Activated CD4-positive, CD25-positive, alpha-beta regulatory T cell treated with anti-CD3 and anti-CD28 coated beads, Interleukin-2, amount 50 U/mL, for 24 hours (primary cell): ENCODE data around the gene MRGPRF.

Experiments used
- ATAC-seq, 2 donors: fragments of 150-1000 bp; cut with Tn5 transposase; one replicate each; pipeline ENCODE4 v1.10.0; 2021; ENCODE audit warnings: mild to moderate bottlenecking in 1 of 2, moderate library complexity in 1 of 2

Gene MRGPRF

DNA sequence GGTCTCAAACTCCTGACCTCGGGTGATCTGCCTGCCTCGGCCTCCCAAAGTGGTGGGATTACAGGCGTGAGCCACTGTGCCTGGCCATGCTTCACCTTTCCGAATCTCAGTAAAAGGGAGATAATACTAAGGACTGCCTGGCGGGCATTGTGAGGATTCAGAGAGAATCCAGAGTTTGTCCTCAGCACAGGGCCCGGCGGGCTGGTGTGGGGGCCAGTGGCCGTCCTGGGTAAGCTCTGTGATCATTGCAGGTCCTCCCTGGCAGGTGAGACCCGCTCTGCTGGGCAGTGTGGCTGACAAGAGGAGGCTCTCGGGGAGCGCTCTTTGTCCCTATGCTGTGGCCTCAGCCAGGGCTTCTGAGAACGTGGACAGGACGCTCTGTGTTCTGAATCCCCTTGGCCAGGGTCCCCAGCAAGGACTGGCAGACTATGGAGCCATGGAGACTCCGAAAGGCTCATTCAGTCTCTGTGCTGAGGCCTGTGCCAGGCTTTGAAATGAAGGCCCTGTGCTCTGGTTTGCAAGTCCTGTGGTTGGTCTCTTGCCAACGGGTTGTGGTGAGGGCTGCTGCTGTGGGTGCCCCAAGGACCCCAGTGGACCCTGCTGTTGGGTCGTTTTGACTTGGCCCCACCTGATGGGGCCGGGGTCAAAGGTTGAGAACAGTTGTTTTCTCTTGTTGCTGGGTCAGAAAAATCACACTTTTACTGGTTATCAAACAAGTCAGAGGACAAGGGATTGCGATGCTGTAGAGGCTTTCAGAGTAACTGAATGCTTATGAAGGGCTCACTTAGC is 37.7 kb upstream of the MRGPRF start:
- ATAC-seq, result no peak

DNA sequence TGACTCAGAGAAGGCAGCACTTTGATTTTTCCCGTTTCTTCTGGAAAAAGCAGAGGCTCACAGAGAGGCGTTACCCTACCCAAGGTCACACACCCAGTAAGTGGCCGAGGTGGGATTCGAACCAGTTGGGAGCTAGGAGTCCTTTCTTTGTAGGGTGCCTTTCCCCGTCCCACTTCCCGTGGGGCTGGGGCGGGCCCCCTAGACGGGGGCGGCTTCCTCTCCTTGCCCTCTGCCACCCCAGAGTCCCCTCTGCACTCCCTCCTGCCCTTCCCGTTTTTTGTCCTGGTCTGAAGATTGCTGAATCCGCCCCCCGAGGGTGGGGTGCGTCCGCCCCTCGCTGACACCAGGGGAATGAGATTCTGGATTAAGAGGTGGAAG is 36.4 kb upstream of the MRGPRF start:
- ATAC-seq, result no peak

DNA sequence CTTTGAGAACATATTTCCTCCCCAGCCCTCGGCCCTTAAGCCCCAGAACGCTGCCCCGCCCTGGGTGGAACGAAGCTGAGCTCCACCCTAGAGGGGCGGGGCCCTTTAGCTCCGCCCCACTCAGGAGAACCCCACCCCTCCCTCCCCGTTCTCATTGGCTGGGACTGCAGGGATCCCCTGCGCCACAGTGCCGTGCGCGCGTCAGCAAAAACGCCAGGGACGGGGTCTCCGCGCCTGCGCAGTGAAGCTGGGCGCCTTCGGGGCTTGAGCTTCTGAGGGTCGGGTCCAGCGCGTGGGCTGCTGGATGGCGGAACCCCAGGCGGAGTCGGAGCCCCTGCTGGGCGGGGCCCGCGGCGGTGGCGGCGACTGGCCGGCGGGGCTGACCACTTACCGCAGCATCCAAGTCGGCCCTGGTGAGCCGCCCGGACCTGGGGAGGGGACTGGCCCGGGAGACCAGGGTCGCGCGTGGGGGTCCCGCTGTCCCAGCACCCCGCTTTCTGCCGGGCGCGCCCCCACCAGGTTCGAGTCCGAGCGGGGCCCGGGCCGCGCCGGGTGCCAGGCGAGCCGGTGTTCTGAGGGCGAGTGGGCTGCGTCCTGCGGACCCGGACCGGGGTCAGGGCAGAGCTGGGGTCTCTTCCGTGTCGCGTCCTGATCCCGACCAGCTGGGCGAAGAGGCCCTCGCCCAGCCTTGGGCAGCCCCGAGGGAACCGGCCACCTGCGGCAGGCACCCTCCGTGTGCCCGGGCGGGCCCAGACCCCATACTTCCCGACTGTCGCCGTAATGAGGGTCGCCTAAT is 35.8 kb upstream of the MRGPRF start, which contains the start of gene TPCN2:
TPCN2 (plus strand) TSS at position 239 of the 796 bp plus-strand sequence; CDS start at position 305, 66 bp downstream.
- ATAC-seq, result peak; percentile 96

DNA sequence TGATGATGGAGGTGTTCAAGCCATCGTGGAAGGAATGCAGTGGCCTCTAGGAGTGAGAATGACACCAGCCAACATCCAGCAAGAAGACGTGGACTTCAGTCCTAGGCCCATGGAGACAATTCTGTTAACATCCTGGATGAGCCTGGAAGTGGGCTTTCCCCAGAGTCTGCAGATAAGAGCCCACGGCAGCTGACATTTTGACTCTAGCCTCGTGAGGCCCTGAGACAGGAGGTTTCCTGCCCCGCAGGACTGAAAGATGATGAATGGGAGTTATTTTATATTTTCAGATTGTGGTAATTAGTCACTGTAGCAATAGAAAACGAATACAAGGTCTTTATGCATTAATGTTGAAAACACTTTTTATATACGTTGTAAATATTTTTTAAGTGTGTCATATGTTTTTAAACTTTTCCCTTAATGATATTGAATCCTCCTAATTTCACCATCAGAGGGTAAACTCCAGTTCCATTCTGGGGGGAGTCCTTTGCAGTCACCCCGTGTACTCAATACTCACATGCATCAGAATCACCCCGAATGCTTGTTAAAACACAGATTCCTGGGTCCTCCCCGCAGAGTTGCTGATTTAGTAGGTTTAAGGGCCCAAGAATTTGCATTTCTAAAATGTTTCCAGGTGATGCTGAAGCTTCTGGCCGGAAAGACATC is 35.1 kb upstream of the MRGPRF start:
- ATAC-seq, result peak; percentile 8

DNA sequence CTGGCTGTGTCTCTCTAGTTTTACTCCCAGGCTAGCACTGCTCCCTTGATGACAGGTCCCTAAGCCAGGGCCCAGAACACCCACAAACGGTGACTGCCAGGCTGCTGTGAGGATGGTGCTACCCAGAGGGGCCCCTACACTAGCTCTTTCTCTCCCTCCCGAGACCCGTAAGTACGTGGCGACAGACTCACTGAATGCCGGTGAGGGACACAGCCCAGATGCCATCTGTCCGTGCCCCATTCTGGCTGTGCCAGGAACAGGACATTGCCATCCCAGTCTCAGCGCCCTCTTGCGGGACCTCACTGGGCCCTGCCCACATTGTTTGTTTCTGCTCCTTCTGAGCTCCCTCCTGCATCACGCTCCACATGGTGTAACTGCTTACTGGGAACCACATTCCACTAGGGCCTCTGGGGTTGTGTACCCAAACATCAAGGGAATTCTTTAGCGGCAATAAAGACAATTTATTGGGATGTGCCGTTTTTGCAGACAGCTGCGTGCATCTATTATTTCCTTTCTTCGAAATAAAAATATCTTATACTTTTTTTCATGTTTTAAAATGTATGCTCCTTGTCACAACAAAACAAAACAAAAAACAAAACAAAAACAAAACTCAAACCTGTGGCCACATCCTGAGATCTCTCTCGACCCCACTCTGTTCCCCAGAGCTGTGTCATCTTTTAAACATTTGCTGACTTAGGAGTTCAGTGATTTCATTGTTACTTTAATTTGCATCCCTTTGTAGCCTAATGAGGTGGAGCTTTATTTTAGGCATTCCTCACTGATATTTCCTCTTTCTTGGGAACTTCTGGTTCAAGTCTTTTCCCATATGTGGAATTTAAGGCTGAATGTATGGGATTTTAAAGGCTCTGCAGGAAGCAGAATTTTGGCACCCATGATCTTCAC is 31.3 kb upstream of the MRGPRF start:
- no peak for ATAC-seq

DNA sequence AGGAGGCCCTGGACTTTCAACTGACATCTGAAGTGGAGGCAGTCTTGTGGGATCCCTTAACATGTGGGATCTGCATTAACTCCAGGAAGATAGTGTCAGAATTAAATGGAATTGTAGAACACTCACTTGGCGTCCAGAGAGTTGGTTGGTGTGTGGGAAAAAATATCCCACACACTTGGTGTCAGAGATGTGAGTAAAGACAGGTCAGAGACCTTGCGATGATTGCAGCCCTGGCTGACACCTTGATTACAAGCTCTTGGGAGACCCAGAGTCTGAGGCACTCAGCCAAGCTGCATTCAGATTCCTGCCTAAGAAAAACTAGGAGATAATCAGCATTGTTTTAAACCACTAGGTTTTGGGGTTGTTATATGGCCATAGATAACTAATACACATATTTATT is 28.5 kb upstream of the MRGPRF start:
- no peak for ATAC-seq

DNA sequence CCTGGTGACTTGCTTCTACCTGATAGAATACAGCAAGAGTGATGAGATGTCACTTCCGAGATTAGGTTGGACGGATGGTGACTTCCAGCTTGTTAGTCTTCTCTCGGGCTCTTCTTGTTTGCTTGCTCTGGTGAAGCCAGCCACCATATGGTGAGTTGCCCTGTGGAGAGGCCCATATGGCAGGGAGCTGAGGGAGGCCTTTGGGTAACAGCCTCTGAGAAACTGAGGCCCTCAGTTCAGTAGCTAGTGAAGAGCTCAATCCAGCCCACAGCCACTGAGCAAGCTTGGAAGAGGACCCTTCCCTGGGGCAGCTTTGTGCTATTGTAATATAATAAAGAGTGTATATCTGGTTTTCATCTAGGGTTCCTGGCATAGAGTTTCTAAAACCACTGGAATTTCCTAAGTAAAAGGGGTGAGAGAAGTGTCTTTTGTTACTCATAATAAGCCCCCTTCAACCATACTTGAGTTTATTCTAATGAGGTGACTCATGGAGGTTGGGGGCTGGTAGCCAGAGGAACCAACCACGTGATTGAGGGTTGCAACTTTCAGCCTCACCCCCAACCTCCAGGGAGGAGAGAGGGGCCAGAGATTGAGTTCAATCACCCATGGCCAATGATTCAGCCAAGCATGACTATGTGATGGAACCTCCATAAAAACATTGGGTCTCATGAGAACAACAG is 27.7 kb upstream of the MRGPRF start:
- ATAC-seq, result peak; percentile 51 to 55

DNA sequence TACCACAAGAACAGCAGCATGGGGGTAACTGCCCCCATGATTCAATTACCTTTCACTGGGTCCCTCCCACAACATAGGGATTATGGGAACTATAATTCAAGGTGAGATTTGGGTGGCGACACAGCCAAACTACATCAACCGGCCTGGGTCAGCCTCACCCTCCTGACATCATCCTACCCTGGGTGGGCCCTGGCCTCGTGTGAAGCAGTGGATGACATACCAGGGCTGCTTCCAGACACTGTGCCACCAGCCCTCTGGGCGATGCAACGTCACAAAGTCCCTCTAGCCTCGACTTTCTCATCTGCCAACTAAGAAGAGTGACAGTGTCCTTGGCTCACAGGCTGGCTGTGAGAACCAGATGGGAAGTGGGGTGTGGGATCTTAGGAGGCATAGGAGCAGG is 27.0 kb upstream of the MRGPRF start:
- no peak for ATAC-seq

DNA sequence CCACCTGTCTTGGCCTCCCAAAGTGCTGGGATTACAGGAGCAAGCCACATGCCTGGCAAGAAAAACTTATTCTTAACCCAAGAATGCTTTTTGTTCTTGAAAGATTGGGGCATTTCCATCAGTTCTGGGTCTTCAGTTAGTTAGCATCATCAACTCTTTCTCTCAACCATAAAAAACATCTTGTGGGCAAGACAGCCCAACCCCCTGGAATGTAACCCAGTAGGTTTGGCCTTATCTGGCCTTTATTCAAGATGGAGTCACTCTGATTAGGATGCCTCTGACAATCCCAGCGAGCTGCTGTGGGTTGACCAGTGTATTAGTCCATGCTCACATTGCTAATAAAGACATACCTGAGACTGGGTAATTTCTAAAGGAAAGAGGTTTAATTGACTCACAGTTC is 26.5 kb upstream of the MRGPRF start:
- no peak for ATAC-seq

DNA sequence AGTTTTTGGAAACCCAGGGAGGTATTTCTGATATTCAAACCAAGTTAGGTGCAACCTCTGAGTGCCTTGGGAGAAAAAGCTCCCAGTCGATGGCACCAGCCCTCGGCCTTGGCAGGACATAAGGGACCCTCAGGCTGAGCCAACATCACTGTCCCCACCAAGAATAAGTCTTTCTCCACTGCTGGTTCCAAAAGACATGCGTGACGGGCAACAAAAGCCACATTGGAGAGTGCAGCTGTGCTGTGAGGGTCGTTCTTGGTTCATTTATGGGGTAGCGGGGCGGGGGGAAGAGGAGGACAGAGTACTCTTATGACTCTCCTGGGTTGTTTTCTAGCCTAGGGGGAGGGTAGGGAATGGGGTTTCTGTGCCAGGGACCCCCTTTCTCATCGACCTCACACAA is 24.5 kb upstream of the MRGPRF start:
- no peak for ATAC-seq

DNA sequence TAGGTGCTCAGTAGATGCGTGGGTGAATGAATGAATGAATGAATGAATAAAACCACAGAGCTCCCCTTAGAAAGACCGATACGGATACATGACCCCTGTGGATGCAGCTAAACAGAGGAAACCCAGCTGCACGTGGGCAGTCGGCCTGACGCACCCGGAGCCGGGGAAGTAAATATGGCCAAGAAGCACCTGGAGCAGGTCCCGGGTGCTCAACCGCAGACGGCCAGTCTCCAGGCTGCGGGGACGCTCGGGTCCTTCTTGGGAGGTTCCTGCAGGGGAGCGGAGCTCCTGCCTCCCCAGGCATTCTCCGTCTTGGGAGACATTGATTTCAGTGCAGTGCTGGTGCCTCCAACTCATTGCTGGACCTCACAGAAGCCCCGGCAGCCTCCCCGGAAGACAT is 24.0 kb upstream of the MRGPRF start:
- no peak for ATAC-seq

DNA sequence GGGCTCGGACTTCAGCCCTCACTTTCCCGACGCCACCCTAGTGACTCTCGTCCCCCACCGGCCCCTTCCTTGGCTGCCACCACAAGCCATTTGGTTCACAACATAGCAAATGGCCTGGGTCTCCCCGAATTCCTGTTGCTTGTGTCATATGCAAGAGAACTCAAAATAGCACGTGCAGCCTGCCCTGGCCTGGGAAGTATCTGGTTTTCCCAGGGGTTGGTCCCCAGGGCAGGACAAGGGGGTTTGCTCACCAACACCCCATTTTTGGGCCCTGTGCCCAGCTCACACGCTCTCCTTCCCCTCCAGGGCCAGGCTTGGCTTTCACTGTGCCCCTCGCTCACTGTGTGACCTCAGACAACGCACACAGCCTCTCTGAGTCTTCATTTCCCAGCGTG is 22.9 kb upstream of the MRGPRF start:
- no peak for ATAC-seq

DNA sequence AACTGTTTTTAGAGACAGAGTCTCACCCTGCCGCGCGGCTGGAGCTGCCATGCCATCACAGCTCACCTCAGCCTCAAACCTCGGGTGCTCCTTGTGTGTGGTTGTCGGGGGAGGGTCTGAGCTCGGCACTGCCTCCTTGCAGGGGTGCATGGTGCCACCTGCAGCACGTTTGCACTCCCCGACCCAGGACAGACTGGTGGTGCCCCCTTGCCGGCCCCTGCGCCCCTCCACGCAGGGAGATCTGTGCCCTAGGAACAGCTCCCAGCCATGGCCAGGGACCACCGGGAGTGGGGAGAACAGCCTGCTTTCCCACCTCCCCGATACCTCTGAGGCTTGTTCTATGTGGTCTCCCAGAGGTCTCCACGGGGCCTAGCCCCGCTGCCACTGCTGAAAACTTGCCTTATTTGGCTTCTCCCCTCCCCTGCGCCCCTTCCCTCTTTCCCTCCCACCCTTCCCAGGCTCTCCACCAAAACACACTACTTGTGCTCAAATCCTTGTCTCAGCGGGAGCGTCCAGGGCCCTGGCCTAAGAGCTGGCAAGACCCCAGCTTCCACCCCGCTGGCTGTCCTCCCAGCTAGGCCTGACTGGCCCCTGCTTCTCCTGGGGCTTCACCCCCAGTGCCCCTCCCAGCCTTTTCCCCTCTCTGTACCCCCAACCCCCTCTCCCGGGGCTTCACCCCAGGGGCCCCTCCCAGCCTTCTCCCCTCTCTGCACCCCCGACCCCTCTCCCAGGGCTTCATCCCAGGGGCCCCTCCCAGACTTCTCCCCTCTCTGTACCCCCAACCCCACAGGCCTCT is 22.3 kb upstream of the MRGPRF start:
- no peak for ATAC-seq

DNA sequence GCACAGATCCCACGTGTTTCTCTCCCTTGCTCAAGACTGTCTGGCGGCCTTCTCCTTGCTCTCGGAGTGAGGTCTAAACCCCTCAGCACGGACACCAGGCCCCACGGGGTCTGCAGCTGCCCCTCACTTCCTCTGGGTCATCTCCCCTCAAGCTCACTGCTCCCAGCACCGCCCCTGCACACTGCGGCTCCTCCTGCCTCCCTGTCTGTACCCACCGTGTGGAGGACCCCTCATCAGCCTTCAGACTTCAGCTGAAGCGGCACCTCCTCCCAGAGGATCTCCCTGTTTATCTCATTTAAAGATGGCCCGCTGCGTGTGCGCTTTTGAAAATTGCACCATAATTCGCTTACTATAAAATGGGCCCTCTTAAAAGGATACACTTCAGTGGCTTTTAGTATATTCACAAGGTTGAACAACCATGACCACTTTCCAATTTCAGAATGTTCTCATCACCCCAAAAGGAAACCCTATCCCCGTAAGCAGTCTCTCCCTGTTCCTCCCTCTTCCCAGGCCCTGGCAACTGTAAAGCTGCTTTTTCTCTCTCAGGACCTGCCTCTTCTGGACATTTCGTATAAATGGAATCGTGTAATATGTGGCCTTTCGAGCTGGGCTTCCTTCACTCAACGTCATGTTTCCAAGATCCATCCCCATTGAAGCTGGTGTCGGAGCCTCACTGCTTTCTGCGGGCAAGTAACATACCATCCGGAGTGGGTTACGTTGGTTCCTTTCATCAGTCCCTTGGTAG is 21.2 kb upstream of the MRGPRF start:
- no peak for ATAC-seq

DNA sequence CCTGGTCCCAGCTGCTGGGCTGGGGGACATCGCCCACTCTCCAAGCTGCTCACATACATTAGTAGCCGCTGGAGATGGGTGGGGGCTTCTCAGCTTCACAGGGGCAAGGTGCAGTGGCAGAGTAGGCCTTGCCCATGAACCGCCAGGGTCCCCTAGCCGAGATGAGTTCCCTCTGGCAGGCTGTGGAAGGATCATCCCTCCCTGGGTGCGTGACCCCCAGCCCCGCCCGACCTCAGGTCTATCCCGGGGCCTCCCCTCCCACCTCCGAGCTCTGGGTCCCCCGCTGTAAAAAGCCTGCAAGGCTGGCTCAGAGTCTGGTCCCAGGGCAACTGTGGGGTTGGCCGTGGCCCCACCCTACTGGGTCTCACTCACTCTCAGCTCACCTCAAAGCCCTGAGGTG is 20.4 kb upstream of the MRGPRF start:
- no peak for ATAC-seq

DNA sequence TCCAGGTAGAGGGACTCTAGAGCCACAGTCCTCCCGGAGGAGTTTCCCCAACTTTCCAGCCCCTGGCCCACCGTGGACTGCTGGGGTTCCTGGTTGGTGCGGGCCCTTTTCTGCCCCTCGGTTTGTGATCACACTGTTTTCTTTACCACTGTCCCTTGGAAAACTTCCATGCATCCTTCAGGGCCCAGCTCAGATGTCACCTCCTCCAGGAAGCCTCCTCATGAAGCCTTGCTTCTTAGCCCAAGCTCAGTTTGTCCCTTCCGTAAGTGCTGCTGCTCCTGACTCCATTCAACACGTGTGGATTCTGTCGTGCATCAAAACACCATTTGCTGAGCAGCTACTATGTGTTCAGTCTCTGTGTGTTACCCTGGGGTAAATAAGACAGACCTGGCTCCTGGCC is 19.8 kb upstream of the MRGPRF start:
- no peak for ATAC-seq

DNA sequence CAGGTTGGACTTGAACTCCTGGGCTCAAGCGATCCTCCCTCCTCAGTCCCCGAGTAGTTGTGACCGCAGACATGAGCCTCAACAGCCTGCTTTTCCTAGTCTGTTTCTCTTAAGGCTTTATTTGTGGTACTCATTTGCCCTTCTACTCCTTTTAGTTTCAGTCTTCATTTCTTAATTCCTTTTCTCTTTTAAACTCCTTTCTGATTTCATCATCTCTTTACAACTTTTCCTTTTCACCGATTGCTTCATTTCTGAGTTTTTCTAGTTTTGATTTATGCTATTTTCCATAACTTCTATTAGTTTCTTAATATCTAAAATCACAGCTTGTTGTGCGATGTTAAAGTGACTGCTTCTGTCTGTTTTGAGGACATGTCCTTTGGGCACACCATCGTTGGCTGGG is 17.3 kb upstream of the MRGPRF start:
- ATAC-seq, result no peak

DNA sequence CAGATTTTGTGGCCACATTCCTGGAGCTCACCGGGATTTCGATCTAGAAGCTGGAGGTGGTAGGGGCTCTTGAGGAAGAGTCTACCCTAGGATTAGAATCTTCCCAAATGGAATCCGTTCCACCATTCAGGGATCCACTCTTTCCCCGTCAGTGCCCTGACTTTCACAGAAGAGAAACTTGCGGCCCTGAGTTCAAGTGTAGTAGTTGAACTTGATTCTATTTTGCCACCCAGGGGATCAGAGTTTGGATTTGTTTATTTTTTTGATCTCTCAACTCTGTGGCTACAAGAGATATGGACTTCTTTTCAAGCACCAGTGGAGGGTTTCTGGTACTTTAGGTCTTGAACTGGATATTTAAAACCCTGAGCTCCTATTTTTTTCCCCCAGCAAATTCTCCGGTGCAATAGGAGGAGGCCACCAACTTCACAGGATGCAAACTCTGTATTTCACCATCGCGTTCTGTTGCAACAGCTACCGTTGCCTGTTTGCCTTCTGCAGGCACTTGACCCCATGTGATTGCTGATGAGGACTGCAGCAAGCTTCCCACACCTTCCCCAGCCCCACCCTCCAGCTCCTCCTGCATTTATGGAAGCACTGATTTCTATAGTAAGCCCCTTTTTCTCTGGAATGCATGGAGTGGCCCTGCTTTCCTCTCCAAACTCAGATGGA is 14.8 kb upstream of the MRGPRF start:
- ATAC-seq, result no peak

DNA sequence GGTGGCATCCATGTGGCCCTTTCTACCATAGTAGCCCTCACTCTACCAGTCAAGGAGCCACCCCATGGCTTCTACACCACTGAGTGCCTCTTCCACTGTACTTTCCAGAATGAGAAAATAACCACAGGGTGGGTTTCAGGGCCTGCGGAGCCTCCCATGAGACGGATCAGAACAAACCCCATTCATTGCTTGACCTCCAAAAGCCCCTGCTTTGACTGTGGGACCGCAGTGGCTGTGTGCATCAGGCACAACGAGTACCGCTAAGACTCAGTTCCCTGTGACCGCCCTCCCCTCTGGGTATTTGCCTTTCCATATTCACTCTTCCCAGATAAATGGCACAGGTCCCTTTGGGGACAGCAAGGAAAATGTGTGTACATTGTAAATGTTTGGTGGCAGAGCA is 11.5 kb upstream of the MRGPRF start:
- ATAC-seq, result no peak

DNA sequence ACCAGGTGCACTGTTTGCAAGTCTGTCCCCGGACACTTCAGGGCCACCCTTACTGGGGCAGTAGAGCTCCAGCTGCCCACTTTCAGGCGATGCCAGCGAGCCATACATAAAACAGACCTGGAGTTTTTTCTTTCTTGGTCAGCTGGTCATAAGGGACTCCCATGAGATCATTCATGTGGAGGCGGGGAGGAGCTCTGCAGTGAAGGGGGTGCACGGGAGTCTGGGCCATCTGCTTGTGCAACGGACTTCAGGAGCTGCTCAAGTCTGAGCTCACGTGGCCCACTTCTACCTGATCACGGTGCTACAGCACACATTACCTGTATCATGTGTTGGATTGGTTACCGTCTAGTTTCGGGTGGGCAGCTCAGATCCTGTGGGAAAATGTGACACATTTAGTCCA is 9.2 kb upstream of the MRGPRF start:
- ATAC-seq, result no peak
